PC-3 (cell line): Measurements from ENCODE around the gene SP140L.

Experiments
- CTCF ChIP-seq: fragments of 300-600 bp; sonication (generic); conservative IDR thresholded peaks from 2 replicates; pipeline ENCODE4 v1.5.1; 2017; ENCODE audit warnings: antibody characterized with exemption, low read depth, mild to moderate bottlenecking, low read length
- EZH2 ChIP-seq: fragments of 300-600 bp; sonication (generic); IDR thresholded peaks from one replicate; pipeline ENCODE4 v1.6.1; 2017; ENCODE audit warnings: antibody characterized with exemption, mild to moderate bottlenecking, low read length; ENCODE audit not compliant: unreplicated experiment
- EZH2phosphoT487 ChIP-seq: fragments of 300-600 bp; sonication (generic); IDR thresholded peaks from 2 replicates; pipeline ENCODE4 v1.6.1; 2018; ENCODE audit warnings: mild to moderate bottlenecking, antibody characterized with exemption, low read length, borderline replicate concordance

GRCh38 chr2:230422149-230422548, 95.2 kb downstream of the SP140L start:
- TF ChIP-seq EZH2phosphoT487 (no peak), CTCF (peak; percentile 35; the same call in 1 of the 2 replicates), EZH2 (no peak)
